Measurements from ENCODE around the gene ADAT2.
A peak's percentile ranks its signal among the peaks of the same experiment; 100 is the strongest.

Gene ADAT2

GRCh38 chr6:143450453-143451371 is at the start of gene ADAT2, which contains the start of gene PEX3:
Gene ADAT2 (minus strand): TSS chr6:143450695. CDS start chr6:143450658, 37 bp downstream.
Gene PEX3 (plus strand): TSS chr6:143450805. CDS start chr6:143451043, 238 bp downstream.
- CTCF ChIA-PET, result interaction anchor here (1.0 to 1.3 kb wide), 3 partner anchors 883 to 976 kb away, joined by 3 to 5 read pairs (median 4); no protein-coding TSS in a partner anchor
- DNase-seq (ENCODE audit: low read depth, low spot score), result peak; percentile 65
- TF ChIP-seq CTCF (IDR thresholded peaks at IDR 0.05; ENCODE audit: insufficient read depth, low read length, missing control alignments), result no peak
- peak within 1 kb of the TSS; percentile 99 for H3K4me3 ChIP-seq (ENCODE audit: low read depth, low read length)
- POLR2A ChIA-PET, result interaction anchor here (0.6 to 1.0 kb wide), 3 partner anchors 61 to 340 kb away, joined by 3 to 4 read pairs (median 3); partner anchors contain the start of gene FUCA2

GRCh38 chr6:143498428-143498827 is 47.9 kb upstream of the ADAT2 start:
- CTCF ChIA-PET, result interaction anchor here (2.0 kb wide), 1 partner anchor 13 kb away, joined by 5 read pairs; the partner anchor contains the start of gene FUCA2
- POLR2A ChIA-PET, result no interaction called here
- TF ChIP-seq CTCF (IDR thresholded peaks at IDR 0.05; ENCODE audit: insufficient read depth, low read length, missing control alignments), result no peak
- DNase-seq (ENCODE audit: low read depth, low spot score), result no peak
- H3K4me3 ChIP-seq (ENCODE audit: low read depth, low read length), result no peak overlapping the region

GRCh38 chr6:143496974-143497373 is 46.5 kb upstream of the ADAT2 start:
- no peak for DNase-seq (ENCODE audit: low read depth, low spot score)
- ChIA-PET POLR2A (no interaction called here), CTCF (interaction anchor here (2.0 kb wide), 1 partner anchor 14 kb away, joined by 5 read pairs; the partner anchor contains the start of gene FUCA2)
- H3K4me3 ChIP-seq (ENCODE audit: low read depth, low read length), result no peak overlapping the region
- no peak for TF ChIP-seq CTCF (IDR thresholded peaks at IDR 0.05; ENCODE audit: insufficient read depth, low read length, missing control alignments)

GRCh38 chr6:143490775-143491174 is 40.3 kb upstream of the ADAT2 start:
- TF ChIP-seq CTCF (IDR thresholded peaks at IDR 0.05; ENCODE audit: insufficient read depth, low read length, missing control alignments), result no peak
- ChIA-PET POLR2A (no interaction called here), CTCF (no interaction called here)
- H3K4me3 ChIP-seq (ENCODE audit: low read depth, low read length), result no peak overlapping the region
- DNase-seq (ENCODE audit: low read depth, low spot score), result no peak

- no peak overlapping the region for H3K4me3 ChIP-seq (ENCODE audit: low read depth, low read length)
- ChIA-PET CTCF (no interaction called here), POLR2A (no interaction called here)
- DNase-seq (ENCODE audit: low read depth, low spot score), result no peak
- TF ChIP-seq CTCF (IDR thresholded peaks at IDR 0.05; ENCODE audit: insufficient read depth, low read length, missing control alignments), result no peak
Measured at GRCh38 chr6:143490244-143490643, 39.7 kb upstream of the ADAT2 start.

- no peak for TF ChIP-seq CTCF (IDR thresholded peaks at IDR 0.05; ENCODE audit: insufficient read depth, low read length, missing control alignments)
- H3K4me3 ChIP-seq (ENCODE audit: low read depth, low read length), result no peak overlapping the region
- CTCF ChIA-PET, result no interaction called here
- DNase-seq (ENCODE audit: low read depth, low spot score), result no peak
- POLR2A ChIA-PET, result no interaction called here
Measured at GRCh38 chr6:143486752-143487151, 36.3 kb upstream of the ADAT2 start.

Data from AG04449 (cell line).